H1 (cell line): Measurements from ENCODE around the gene EFCAB6. TPM values are rescaled to one million over a fixed set of nuclear protein-coding genes. Genes with fewer than 3 reads are reported as not detected.

Experiments used
- BACH1 ChIP-seq: IDR thresholded peaks from 2 replicates; pipeline ENCODE4 v1.6.1; 2012; ENCODE audit warnings: low read length, improper control_type of control experiment
- CTBP2 ChIP-seq: IDR thresholded peaks from 2 replicates; pipeline ENCODE4 v1.7.0; 2011; ENCODE audit warnings: borderline replicate concordance, mild to moderate bottlenecking, moderate library complexity, mixed read lengths, low read length; ENCODE audit not compliant: insufficient read depth, insufficient read length
- HDAC6 ChIP-seq: IDR thresholded peaks from one replicate; pipeline ENCODE4 v1.7.1; 2012; ENCODE audit warnings: low read depth, mild to moderate bottlenecking, inconsistent platforms, low read length, moderate library complexity
- POLR2AphosphoS5 ChIP-seq: IDR thresholded peaks from 2 replicates; pipeline ENCODE4 v1.6.1; 2011; ENCODE audit warnings: low read depth, low read length
- RAD21 ChIP-seq, 2 experiments: IDR thresholded peaks in 1 of 2; conservative IDR thresholded peaks in 1 of 2; 2 replicates each; pipeline ENCODE4 v1.6.1; 2011; ENCODE audit warnings: low read depth in 2 of 2, low read length in 2 of 2, improper control_type of control experiment in 1 of 2, inconsistent platforms in 1 of 2, mild to moderate bottlenecking in 1 of 2, moderate library complexity in 1 of 2
- SP4 ChIP-seq: IDR thresholded peaks from 2 replicates; pipeline ENCODE4 v1.6.1; 2012; ENCODE audit warnings: low read length, inconsistent platforms
- YY1 ChIP-seq: IDR thresholded peaks from 2 replicates; pipeline ENCODE4 v1.6.1; 2011; ENCODE audit warnings: low read depth, mild to moderate bottlenecking, low read length
- polyA plus RNA-seq, 7 experiments: library from polyadenylated mRNA; depleted of rRNA in 3 of 7; stranded (reverse) in 5 of 7; unstranded in 2 of 7; fragments of >200 nt in 5 of 7; fragments of 200-250 nt in 2 of 7; gene quantifications; 1 replicate in 5 of 7; 2 replicates in 1 of 7; 4 replicates in 1 of 7; pipeline versions ENCODE4 v1.2.1 to v1.2.3, GENCODE V29; 2011 to 2013; ENCODE audit warnings: missing spikeins in 2 of 7, mixed read lengths in 2 of 7
- total RNA-seq: library from RNA; stranded (reverse); fragmentation: NEBNext Ultra II Directional; extraction: Animal tissue kit (Norgen Biotek cat#: 25700); gene quantifications from 2 replicates; pipeline ENCODE4 v1.2.1, GENCODE V29; 2021
- TF ChIP-seq, protein P1 (sequence below): IDR thresholded peaks from 2 replicates; pipeline ENCODE4 v1.6.1; 2012; ENCODE audit warnings: inconsistent platforms
- TF ChIP-seq, protein P2 (sequence below), 3 experiments: IDR thresholded peaks; 1 replicate in 2 of 3; 2 replicates in 1 of 3; pipeline versions ENCODE4 v1.5.1 to v1.6.1; 2011; ENCODE audit warnings: low read length in 3 of 3, mild to moderate bottlenecking in 3 of 3, inconsistent platforms in 2 of 3, low read depth in 1 of 3, moderate library complexity in 1 of 3; ENCODE audit not compliant: insufficient read depth in 1 of 3; ENCODE audit errors: control extremely low read depth in 1 of 3

The EFCAB6 gene
- total and polyA plus RNA-seq, 2 of the 8 experiments (the other 6 are each of a cell fraction or from before 2014, with no cell fraction given) = 0.32 to 1.7 TPM

DNA sequence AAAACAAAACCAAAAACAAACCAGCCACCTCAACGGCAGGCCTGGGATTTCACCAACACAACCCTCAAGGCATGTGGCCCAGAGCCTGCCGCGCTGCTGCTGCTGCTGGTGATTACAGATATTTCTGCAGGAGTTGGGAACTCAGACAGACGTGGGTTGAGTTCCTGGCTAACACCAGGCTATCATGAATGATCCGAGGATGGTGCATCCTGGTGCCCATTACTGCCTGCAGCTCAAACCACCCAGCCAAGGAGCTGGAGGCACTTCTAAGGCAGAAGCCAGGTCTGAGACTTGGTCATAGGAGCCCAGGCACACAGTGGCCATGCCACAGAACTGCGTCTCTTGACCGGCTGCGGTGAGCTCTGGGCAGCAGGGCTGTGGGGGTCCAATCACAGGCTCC is 248.5 kb downstream of the EFCAB6 start (continued):
- TF ChIP-seq BACH1 = no peak
- no peak for TF ChIP-seq SP4
- TF ChIP-seq, protein P1, sequence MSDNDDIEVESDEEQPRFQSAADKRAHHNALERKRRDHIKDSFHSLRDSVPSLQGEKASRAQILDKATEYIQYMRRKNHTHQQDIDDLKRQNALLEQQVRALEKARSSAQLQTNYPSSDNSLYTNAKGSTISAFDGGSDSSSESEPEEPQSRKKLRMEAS = no peak
- no peak for TF ChIP-seq CTBP2
- no peak for TF ChIP-seq HDAC6
- no peak for TF ChIP-seq POLR2AphosphoS5
- no peak for TF ChIP-seq RAD21 (IDR thresholded peaks at IDR 0.05 in 1 of 2, conservative IDR thresholded peaks at IDR 0.05 in 1 of 2; ENCODE audit: low read depth in 2 of 2, low read length in 2 of 2)
- no peak for TF ChIP-seq YY1
- TF ChIP-seq, protein P2, sequence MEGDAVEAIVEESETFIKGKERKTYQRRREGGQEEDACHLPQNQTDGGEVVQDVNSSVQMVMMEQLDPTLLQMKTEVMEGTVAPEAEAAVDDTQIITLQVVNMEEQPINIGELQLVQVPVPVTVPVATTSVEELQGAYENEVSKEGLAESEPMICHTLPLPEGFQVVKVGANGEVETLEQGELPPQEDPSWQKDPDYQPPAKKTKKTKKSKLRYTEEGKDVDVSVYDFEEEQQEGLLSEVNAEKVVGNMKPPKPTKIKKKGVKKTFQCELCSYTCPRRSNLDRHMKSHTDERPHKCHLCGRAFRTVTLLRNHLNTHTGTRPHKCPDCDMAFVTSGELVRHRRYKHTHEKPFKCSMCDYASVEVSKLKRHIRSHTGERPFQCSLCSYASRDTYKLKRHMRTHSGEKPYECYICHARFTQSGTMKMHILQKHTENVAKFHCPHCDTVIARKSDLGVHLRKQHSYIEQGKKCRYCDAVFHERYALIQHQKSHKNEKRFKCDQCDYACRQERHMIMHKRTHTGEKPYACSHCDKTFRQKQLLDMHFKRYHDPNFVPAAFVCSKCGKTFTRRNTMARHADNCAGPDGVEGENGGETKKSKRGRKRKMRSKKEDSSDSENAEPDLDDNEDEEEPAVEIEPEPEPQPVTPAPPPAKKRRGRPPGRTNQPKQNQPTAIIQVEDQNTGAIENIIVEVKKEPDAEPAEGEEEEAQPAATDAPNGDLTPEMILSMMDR (IDR thresholded peaks at IDR 0.05; ENCODE audit: control extremely low read depth in 1 of 3, insufficient read depth in 1 of 3, low read depth in 1 of 3, low read length in 3 of 3) = no peak
- TF ChIP-seq, all 59 proteins: peak for 0
